Measurements from ENCODE around the gene COL4A1. TPM values are rescaled to one million over a fixed set of nuclear protein-coding genes. Genes with fewer than 3 reads are reported as not detected.

COL4A1 gene
- total and polyA plus RNA-seq, 8 donors: 418 to 1,057 (median 547) TPM

DNA sequence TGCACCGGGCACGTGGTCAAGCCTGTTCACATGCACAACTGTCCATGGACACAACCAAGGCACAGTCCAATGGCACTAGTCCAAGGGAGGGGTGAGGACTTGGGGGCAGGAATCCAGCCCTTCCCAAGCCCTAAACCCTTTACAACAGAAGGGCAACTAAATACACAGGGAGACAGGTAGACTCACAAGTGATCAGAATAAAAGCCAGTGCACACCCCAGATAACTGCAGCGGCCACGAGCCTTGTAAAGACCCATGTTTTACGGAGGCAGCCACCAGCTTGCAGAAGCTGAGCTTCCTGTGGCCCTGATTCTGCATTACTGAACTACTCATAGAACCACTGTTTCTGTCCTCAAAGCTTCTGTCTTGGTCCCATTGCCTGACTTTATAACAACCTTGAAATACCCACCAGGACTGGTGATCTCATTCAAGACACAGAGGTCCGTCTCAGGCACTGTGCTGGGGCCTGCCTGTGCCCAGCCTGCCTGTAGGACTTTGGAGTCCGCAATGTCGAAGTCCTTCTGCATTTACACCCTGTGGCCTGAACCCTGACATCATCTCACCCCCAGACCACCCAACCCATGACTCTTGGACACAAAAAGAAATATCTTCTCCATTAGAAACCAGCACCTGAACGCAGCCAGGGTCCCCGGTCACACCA, 181.2 kb downstream of the COL4A1 start:
- ATAC-seq (no peak), DNase-seq (no peak)
- intact Hi-C loops (cut with DNase I): no loop called here
- TF ChIP-seq, protein P1, sequence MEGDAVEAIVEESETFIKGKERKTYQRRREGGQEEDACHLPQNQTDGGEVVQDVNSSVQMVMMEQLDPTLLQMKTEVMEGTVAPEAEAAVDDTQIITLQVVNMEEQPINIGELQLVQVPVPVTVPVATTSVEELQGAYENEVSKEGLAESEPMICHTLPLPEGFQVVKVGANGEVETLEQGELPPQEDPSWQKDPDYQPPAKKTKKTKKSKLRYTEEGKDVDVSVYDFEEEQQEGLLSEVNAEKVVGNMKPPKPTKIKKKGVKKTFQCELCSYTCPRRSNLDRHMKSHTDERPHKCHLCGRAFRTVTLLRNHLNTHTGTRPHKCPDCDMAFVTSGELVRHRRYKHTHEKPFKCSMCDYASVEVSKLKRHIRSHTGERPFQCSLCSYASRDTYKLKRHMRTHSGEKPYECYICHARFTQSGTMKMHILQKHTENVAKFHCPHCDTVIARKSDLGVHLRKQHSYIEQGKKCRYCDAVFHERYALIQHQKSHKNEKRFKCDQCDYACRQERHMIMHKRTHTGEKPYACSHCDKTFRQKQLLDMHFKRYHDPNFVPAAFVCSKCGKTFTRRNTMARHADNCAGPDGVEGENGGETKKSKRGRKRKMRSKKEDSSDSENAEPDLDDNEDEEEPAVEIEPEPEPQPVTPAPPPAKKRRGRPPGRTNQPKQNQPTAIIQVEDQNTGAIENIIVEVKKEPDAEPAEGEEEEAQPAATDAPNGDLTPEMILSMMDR (IDR thresholded peaks at IDR 0.05): no peak
- Histone ChIP-seq H3K9me3 (no peaks in the 10 kb centered on the region), H3K4me1 (peaks cover 9 to 18% of the 10 kb centered on the region in 2 donors), H3K36me3 (no peaks in the 10 kb centered on the region), H3K27me3 (peaks cover 0 to 7% of the 10 kb centered on the region in 2 donors), H3K4me3 (no peak overlapping the region), H3K27ac (peak overlapping the region; percentile 35 to 69)

DNA sequence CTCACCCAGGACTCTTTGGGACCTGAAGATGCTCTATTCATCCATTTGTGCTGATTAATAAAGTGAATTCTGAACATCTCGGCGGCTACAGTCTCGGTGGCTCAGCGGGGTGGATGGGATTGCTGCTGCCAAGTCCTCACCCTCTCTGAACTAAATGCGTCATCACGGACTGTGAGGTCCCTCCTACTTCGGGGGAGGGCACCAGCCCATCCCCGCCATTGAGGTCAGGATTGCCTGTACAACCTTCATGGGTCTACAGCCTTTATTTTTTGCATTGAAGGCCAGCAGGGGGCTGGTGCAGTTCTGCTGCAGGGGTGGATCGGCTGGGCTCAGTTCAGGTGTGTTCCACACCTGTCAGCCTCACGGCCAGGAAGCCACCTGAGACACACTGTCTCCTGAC, 181.8 kb downstream of the COL4A1 start:
- TF ChIP-seq, protein P1 (IDR thresholded peaks at IDR 0.05): no peak

DNA sequence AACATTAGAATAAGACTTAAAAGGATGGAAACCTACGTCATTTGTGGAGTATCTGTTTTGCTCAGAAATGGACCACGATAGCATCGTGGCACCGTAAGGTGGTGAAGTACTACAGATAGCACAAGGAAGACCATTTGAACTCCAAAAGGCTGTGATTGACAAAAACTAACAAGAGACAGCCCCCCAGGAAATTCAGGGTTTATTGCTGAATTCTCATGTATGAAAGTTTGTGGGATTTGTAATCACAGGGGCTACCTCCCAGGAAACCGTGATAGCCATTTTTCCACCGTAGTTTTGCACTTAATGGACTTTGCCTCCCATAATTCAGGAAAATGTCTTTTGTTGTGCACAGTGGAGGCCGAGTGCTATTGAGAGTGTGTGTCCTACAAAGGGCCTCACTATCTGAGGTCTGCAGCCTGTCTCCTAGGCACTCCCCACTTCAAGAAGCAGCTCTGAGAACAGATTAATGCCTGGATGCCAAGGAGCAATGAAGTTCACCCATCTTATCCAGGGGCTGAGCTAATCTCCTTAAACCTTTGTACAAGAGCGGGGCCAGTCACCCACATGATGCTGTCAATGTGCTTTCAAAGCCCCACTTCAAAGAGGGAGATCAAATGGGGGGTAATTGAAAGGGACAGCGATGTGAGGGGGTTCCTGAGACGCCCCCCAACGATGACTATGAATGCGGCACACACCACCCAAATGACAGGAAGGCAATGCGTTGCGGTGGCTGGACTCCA, 182.6 kb downstream of the COL4A1 start:
- Histone ChIP-seq H3K27ac (no peak overlapping the region), H3K36me3 (no peaks in the 10 kb centered on the region), H3K4me1 (peaks cover 9 to 18% of the 10 kb centered on the region in 2 donors), H3K9me3 (no peaks in the 10 kb centered on the region), H3K27me3 (peaks cover 0 to 18% of the 10 kb centered on the region in 2 donors), H3K4me3 (no peak overlapping the region)
- ATAC-seq: no peak
- intact Hi-C loops (cut with DNase I): no loop called here
- TF ChIP-seq, protein P1 (IDR thresholded peaks at IDR 0.05): no peak
- no peak for DNase-seq

More for the DNA sequence above, 181.8 kb downstream of the COL4A1 start:
- H3K4me1 ChIP-seq: peaks cover 9 to 18% of the 10 kb centered on the region in 2 donors
- no peak overlapping the region for H3K4me3 ChIP-seq
- ATAC-seq (no peak), DNase-seq (no peak)
- H3K27me3 ChIP-seq: peaks cover 0 to 13% of the 10 kb centered on the region in 2 donors
- no peaks in the 10 kb centered on the region for H3K36me3 ChIP-seq
- no peaks in the 10 kb centered on the region for H3K9me3 ChIP-seq
- no peak overlapping the region for H3K27ac ChIP-seq
- intact Hi-C loops (cut with DNase I): no loop called here

DNA sequence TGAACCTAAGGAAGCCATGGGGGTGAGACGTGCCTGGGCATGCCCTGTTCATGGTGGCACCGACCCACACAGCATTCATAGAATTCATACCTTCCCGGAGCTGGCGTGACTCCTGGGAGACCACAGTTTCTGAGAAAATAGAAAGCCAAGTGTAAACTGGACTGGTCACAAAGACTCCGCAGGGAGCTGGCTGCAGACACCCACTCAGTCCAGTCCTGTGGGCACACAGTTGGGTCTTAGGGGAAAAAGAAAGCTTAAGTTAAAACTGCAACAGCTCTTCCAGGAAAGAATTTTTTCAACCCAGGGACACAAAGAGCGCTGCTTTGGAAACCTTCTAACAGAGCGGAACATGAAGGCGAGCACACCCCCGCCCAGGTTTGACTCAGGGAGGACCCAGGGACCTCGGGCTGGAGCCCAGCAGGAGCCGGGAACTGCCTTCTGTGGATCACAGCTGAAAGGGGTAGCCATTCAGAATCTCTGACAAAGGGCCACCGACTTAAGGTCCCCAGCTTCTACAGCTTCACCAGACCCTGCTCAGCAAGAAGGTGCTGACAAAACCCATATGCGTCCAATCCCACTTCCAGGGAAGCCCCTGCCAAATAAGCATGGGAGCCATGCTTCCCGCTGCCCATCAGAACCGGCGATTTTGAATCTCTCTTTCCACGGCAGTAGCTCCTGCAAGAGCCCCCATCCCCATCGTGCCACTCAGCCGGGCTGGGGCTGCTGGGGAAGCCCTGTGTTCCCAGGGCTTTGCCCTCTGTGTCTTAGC, 183.7 kb downstream of the COL4A1 start:
- H3K36me3 ChIP-seq: no peaks in the 10 kb centered on the region
- H3K9me3 ChIP-seq: no peaks in the 10 kb centered on the region
- H3K27me3 ChIP-seq: peaks cover 0 to 25% of the 10 kb centered on the region in 2 donors
- TF ChIP-seq, protein P1 (IDR thresholded peaks at IDR 0.05): no peak
- DNase-seq: no peak
- no peak overlapping the region for H3K27ac ChIP-seq
- ATAC-seq: no peak
- peaks cover 9 to 18% of the 10 kb centered on the region in 2 donors for H3K4me1 ChIP-seq
- no peak overlapping the region for H3K4me3 ChIP-seq
- intact Hi-C loops (cut with DNase I): no loop called here
